CD4-positive, alpha-beta memory T cell (primary cell): Measurements from ENCODE around the gene CHST10. TPM values are rescaled to one million over a fixed set of nuclear protein-coding genes. Genes with fewer than 3 reads are reported as not detected.

Source experiments
- CTCF ChIA-PET: fragments of 350-600 bp; sonication (Branson Sonifier 250); formaldehyde crosslinking; loops from one replicate; lab custom pipeline; 2021; ENCODE audit warnings: inconsistent platforms; ENCODE audit not compliant: partially characterized antibody; lab: Charles Lee
- POLR2A ChIA-PET: fragments of 350-600 bp; sonication (Branson Sonifier 250); formaldehyde crosslinking; loops from one replicate; lab custom pipeline; 2021; ENCODE audit not compliant: partially characterized antibody; lab: Charles Lee
- DNase-seq, 5 donors: peaks; one replicate each; pipeline versions ENCODE4 v3.0.0 to v3.0.0-alpha.2; 2020 to 2022; ENCODE audit warnings: mixed read lengths in 1 of 5
- H3K27ac ChIP-seq: one replicate; pipeline ENCODE4 v1.7.0; 2013; ENCODE audit warnings: low read depth, low read length
- H3K27me3 ChIP-seq: 2 replicates; pipeline ENCODE4 v1.7.0; 2013; ENCODE audit warnings: mild to moderate bottlenecking, low read length, moderate library complexity; ENCODE audit not compliant: insufficient read depth
- H3K36me3 ChIP-seq: 2 replicates; pipeline ENCODE4 v1.7.0; 2013; ENCODE audit warnings: mild to moderate bottlenecking, low read length, moderate library complexity; ENCODE audit not compliant: insufficient read depth
- H3K4me1 ChIP-seq: 2 replicates; pipeline ENCODE4 v1.7.0; 2013; ENCODE audit warnings: mild to moderate bottlenecking, low read length, moderate library complexity; ENCODE audit not compliant: insufficient read depth
- H3K4me3 ChIP-seq, 2 donors: one replicate each; pipeline ENCODE4 v1.7.0; 2013; ENCODE audit warnings: low read length in 2 of 2, mild to moderate bottlenecking in 1 of 2
- H3K9me3 ChIP-seq, 2 donors: one replicate each; pipeline ENCODE4 v1.7.0; 2013; ENCODE audit warnings: low read length in 2 of 2, control low read depth in 1 of 2; ENCODE audit not compliant: control insufficient read depth in 1 of 2
- H3K27ac Mint-ChIP-seq, 7 donors: one replicate each; pipeline ENCODE4 v1.8.0; 2020 to 2021; ENCODE audit warnings: mixed read lengths in 7 of 7, mild to moderate bottlenecking in 6 of 7, inconsistent platforms in 3 of 7, moderate library complexity in 3 of 7
- H3K27me3 Mint-ChIP-seq, 2 donors: one replicate each; pipeline ENCODE4 v1.8.0; 2020 to 2021; ENCODE audit warnings: mixed read lengths in 2 of 2
- H3K36me3 Mint-ChIP-seq, 2 donors: one replicate each; pipeline ENCODE4 v1.8.0; 2020 to 2021; ENCODE audit warnings: mixed read lengths in 2 of 2, inconsistent platforms in 1 of 2, mild to moderate bottlenecking in 1 of 2
- H3K4me1 Mint-ChIP-seq, 4 donors: one replicate each; pipeline ENCODE4 v1.8.0; 2020 to 2021; ENCODE audit warnings: mixed read lengths in 4 of 4, mild to moderate bottlenecking in 1 of 4
- H3K4me3 Mint-ChIP-seq, 8 donors: one replicate each; pipeline ENCODE4 v1.8.0; 2020 to 2021; ENCODE audit warnings: mixed read lengths in 8 of 8, mild to moderate bottlenecking in 7 of 8, moderate library complexity in 6 of 8, inconsistent platforms in 3 of 8
- H3K9me3 Mint-ChIP-seq, 8 donors: one replicate each; pipeline ENCODE4 v1.8.0; 2020 to 2021; ENCODE audit warnings: mixed read lengths in 8 of 8, mild to moderate bottlenecking in 5 of 8, inconsistent platforms in 3 of 8, moderate library complexity in 1 of 8
- intact Hi-C: fragments of 100-400 bp; cut with micrococcal nuclease; formaldehyde crosslinking; loops from one replicate; pipeline ENCODE4 v1.15.1; 2023
- polyA plus RNA-seq, 2 donors: library from polyadenylated mRNA; unstranded; fragments of 300-500 nt; fragmentation: Illumina TruSeq; gene quantifications; one replicate each; pipeline ENCODE4 v1.2.3, GENCODE V29; 2021
- total RNA-seq, 2 experiments: library from RNA; stranded (reverse); gene quantifications; one replicate each; pipeline ENCODE4 v1.2.3, GENCODE V29; 2021

Gene CHST10
- total and polyA plus RNA-seq, 4 experiments from 2014 or later = 0.24 to 1.7 (median 1.2) TPM

GRCh38 chr2:100437751-100438150 is 20.3 kb upstream of the CHST10 start:
- Histone ChIP-seq H3K4me1 (no peaks in the 10 kb centered on the region), H3K27ac (no peak overlapping the region), H3K27me3 (no peaks in the 10 kb centered on the region), H3K36me3 (no peaks in the 10 kb centered on the region), H3K9me3 (no peaks in the 10 kb centered on the region), H3K4me3 (no peak overlapping the region)
- H3K27me3 Mint-ChIP-seq = peaks cover 8 to 14% of the 10 kb centered on the region in 2 donors
- CTCF ChIA-PET = no interaction called here
- H3K4me3 Mint-ChIP-seq = no peak overlapping the region
- peaks cover 0 to 2% (median 0%) of the 10 kb centered on the region in 8 donors for H3K9me3 Mint-ChIP-seq
- no peak overlapping the region for H3K27ac Mint-ChIP-seq
- POLR2A ChIA-PET = no interaction called here
- H3K4me1 Mint-ChIP-seq = no peaks in the 10 kb centered on the region
- H3K36me3 Mint-ChIP-seq = no peaks in the 10 kb centered on the region
- DNase-seq = no peak
- intact Hi-C loops = no loop called here

DNA sequence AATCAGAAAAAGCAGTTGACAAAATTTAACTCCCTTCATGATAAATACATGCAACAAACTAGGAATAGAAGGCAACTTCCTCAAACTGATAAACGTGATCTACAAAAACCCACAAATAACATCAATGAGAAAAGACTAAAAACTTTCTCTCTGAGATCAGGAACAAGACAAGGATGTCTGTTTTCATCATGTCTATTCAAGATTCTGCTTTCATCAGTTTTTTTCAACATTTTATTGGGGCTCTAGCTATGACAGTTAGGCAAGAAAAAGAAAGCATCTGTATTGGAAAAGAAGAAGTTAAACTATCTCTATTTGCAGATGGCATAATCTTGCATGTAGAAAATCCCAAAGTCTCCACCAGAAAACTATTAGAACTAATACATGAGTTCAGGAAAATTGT is 12.3 kb upstream of the CHST10 start:
- ChIA-PET CTCF (no interaction called here), POLR2A (no interaction called here)
- Mint-ChIP-seq H3K27me3 (peaks cover 6 to 15% of the 10 kb centered on the region in 2 donors), H3K27ac (no peak overlapping the region), H3K4me1 (peaks cover 3 to 6% (median 5%) of the 10 kb centered on the region in 4 donors), H3K9me3 (peaks cover 0 to 10% (median 4%) of the 10 kb centered on the region in 8 donors), H3K4me3 (no peak overlapping the region), H3K36me3 (no peaks in the 10 kb centered on the region)
- DNase-seq = no peak
- Histone ChIP-seq H3K36me3 (no peaks in the 10 kb centered on the region), H3K27ac (no peak overlapping the region), H3K4me3 (no peak overlapping the region), H3K27me3 (peaks cover 5% of the 10 kb centered on the region), H3K9me3 (no peaks in the 10 kb centered on the region), H3K4me1 (no peaks in the 10 kb centered on the region)
- intact Hi-C loops = loop anchor here (5.0 kb wide), 1 partner anchor 133 kb away; the partner anchor contains the start of gene PDCL3

DNA sequence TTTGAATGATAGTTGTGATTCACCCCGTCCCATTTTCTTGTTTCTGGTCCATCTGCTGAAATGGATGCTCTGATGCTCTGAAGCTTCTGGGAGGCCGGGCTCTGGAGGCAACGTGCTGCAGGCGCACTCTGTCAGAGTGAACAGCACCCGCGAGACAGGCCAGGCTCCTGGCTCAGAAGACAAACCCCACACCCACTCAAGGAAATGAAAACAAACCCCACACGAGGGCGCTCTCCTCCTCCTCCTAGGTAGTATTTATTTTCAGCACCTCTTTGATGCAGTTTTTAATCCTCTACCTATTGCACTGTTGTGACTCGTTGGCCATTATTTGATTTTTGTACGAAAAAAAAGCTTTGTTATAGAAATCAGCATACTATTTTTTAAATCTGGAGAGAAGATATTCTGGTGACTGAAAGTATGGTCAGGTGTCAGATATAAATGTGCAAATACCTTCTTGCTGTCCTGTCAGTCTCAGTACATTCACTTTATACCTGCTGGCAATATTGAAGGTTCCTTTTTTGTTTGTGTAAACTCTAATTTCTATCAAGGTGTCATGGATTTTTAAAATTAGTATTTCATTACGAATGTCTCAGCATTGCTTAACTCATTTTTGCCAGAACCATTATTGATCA is 10.3 kb upstream of the CHST10 start:
- intact Hi-C loops = loop anchor here (5.0 kb wide), 1 partner anchor 135 kb away; the partner anchor contains the start of gene PDCL3
- peak; percentile 45 to 57 (median 45) for DNase-seq
- no peak overlapping the region for H3K4me3 Mint-ChIP-seq
- Histone ChIP-seq H3K4me3 (no peak overlapping the region), H3K4me1 (no peaks in the 10 kb centered on the region), H3K36me3 (no peaks in the 10 kb centered on the region), H3K27ac (no peak overlapping the region), H3K27me3 (peaks cover 5% of the 10 kb centered on the region), H3K9me3 (no peaks in the 10 kb centered on the region)
- peaks cover 0 to 10% (median 4%) of the 10 kb centered on the region in 8 donors for H3K9me3 Mint-ChIP-seq
- no peaks in the 10 kb centered on the region for H3K36me3 Mint-ChIP-seq
- H3K27me3 Mint-ChIP-seq = peaks cover 8 to 15% of the 10 kb centered on the region in 2 donors
- POLR2A ChIA-PET = no interaction called here
- H3K27ac Mint-ChIP-seq = peak overlapping the region in 1 of 7 donors; percentile 71
- CTCF ChIA-PET = interaction anchor here (0.9 to 1.4 kb wide), 3 partner anchors 18 to 153 kb away, joined by 3 read pairs; no protein-coding TSS in a partner anchor
- H3K4me1 Mint-ChIP-seq = peaks cover 3 to 6% (median 5%) of the 10 kb centered on the region in 4 donors

DNA sequence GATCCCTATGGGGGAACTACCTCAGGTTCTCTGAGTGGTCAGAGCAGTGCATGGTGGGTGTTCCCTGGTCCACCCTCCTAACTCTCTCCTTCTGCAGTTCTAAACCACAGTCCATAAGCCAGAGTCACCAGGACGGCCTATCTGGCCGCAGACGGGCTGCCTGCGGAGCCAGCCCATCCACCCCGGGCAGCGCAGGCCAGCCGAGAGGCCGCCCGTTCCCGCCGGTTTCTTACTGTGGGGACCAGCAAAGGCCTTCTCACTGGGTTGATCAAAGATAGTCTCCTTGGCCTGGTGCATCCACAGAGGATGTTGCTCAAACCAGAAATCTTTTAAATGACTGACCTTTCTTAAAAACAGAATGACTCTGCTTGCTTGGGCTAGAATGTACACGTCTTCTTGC is 9.6 kb upstream of the CHST10 start:
- DNase-seq = no peak
- peaks cover 5% of the 10 kb centered on the region for H3K27me3 ChIP-seq
- no peaks in the 10 kb centered on the region for H3K4me1 ChIP-seq
- H3K36me3 ChIP-seq = no peaks in the 10 kb centered on the region
- Mint-ChIP-seq H3K27ac (no peak overlapping the region), H3K4me1 (peaks cover 3 to 6% (median 5%) of the 10 kb centered on the region in 4 donors), H3K27me3 (peaks cover 8 to 11% of the 10 kb centered on the region in 2 donors), H3K9me3 (peaks cover 0 to 10% (median 4%) of the 10 kb centered on the region in 8 donors), H3K36me3 (no peaks in the 10 kb centered on the region), H3K4me3 (no peak overlapping the region)
- H3K4me3 ChIP-seq = no peak overlapping the region
- no peaks in the 10 kb centered on the region for H3K9me3 ChIP-seq
- intact Hi-C loops = loop anchor here (5.0 kb wide), 1 partner anchor 135 kb away; the partner anchor contains the start of gene PDCL3
- H3K27ac ChIP-seq = no peak overlapping the region
- ChIA-PET POLR2A (no interaction called here), CTCF (interaction anchor here (1.4 kb wide), 1 partner anchor 132 kb away, joined by 3 read pairs; no protein-coding TSS in a partner anchor)

- Mint-ChIP-seq H3K4me1 (peaks cover 3 to 6% (median 5%) of the 10 kb centered on the region in 4 donors), H3K27me3 (peaks cover 8% of the 10 kb centered on the region in 2 donors), H3K36me3 (no peaks in the 10 kb centered on the region), H3K9me3 (peaks cover 0 to 10% (median 4%) of the 10 kb centered on the region in 8 donors), H3K27ac (no peak overlapping the region), H3K4me3 (no peak overlapping the region)
- no peaks in the 10 kb centered on the region for H3K4me1 ChIP-seq
- intact Hi-C loops = loop anchor here (5.0 kb wide), 1 partner anchor 136 kb away; the partner anchor contains the start of gene PDCL3
- no peaks in the 10 kb centered on the region for H3K9me3 ChIP-seq
- peaks cover 5% of the 10 kb centered on the region for H3K27me3 ChIP-seq
- DNase-seq = no peak
- H3K27ac ChIP-seq = no peak overlapping the region
- H3K36me3 ChIP-seq = no peaks in the 10 kb centered on the region
- ChIA-PET CTCF (interaction anchor here (1.1 kb wide), 1 partner anchor 20 kb away, joined by 3 read pairs; no protein-coding TSS in a partner anchor), POLR2A (no interaction called here)
- no peak overlapping the region for H3K4me3 ChIP-seq
These were observed 8.9 kb upstream of the CHST10 start for GRCh38 chr2:100426384-100426720.

- Mint-ChIP-seq H3K27ac (no peak overlapping the region), H3K36me3 (no peaks in the 10 kb centered on the region), H3K4me1 (peaks cover 3 to 6% (median 5%) of the 10 kb centered on the region in 4 donors), H3K4me3 (no peak overlapping the region), H3K27me3 (peaks cover 6 to 8% of the 10 kb centered on the region in 2 donors), H3K9me3 (peaks cover 0 to 6% (median 4%) of the 10 kb centered on the region in 8 donors)
- no peak for DNase-seq
- POLR2A ChIA-PET = no interaction called here
- no peaks in the 10 kb centered on the region for H3K9me3 ChIP-seq
- no peaks in the 10 kb centered on the region for H3K36me3 ChIP-seq
- H3K27me3 ChIP-seq = peaks cover 5% of the 10 kb centered on the region
- intact Hi-C loops = loop anchor here (5.0 kb wide), 1 partner anchor 137 kb away; the partner anchor contains the start of gene PDCL3
- no peaks in the 10 kb centered on the region for H3K4me1 ChIP-seq
- no peak overlapping the region for H3K4me3 ChIP-seq
- CTCF ChIA-PET = interaction anchor here (1.1 kb wide), 1 partner anchor 21 kb away, joined by 3 read pairs; no protein-coding TSS in a partner anchor
- H3K27ac ChIP-seq = no peak overlapping the region
These were observed 8.3 kb upstream of the CHST10 start for GRCh38 chr2:100425573-100426383.

- Mint-ChIP-seq H3K27me3 (peaks cover 4 to 8% of the 10 kb centered on the region in 2 donors), H3K4me3 (no peak overlapping the region), H3K9me3 (peaks cover 0 to 3% (median 0%) of the 10 kb centered on the region in 8 donors), H3K36me3 (no peaks in the 10 kb centered on the region), H3K4me1 (peaks cover 3 to 6% (median 5%) of the 10 kb centered on the region in 4 donors), H3K27ac (no peak overlapping the region)
- Histone ChIP-seq H3K4me1 (no peaks in the 10 kb centered on the region), H3K4me3 (no peak overlapping the region), H3K9me3 (no peaks in the 10 kb centered on the region), H3K27me3 (no peaks in the 10 kb centered on the region), H3K27ac (no peak overlapping the region), H3K36me3 (no peaks in the 10 kb centered on the region)
- no peak for DNase-seq
- ChIA-PET CTCF (no interaction called here), POLR2A (no interaction called here)
- intact Hi-C loops = loop anchor here (5.0 kb wide), 1 partner anchor 137 kb away; the partner anchor contains the start of gene PDCL3
These were observed 7.6 kb upstream of the CHST10 start for GRCh38 chr2:100425107-100425506.
